ENCODE measurements around the gene PCCB. TPM values are rescaled to one million over a fixed set of nuclear protein-coding genes. Genes with fewer than 3 reads are reported as not detected.
"Not testable (repeated sequence)": the region's sequence is repeated elsewhere in the genome, so short reads cannot be mapped to it uniquely, and the experiment has no call there.

Gene PCCB
- total RNA-seq, 1 donor: 14.9 TPM

DNA sequence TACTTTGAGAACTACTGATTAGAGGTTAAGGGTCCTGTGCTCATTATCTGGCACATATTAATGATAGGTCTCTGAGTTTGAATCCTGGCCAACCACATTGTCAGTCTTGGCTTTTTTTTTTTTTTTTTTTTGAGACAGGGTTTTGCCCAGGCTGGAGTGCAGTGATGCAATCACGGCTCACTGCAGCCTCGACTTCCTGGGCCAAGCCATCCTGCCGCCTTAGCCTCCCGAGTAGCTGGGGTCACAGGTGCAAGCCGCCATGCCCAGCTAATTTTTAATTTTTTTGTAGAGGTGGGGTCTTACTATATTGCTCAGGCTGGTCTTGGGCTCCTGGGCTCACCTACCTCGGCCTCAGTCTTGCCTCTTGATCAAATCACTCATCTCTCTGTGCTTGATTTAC is 547 bp upstream of the PCCB start:
- H3K4me1 ChIP-seq (ENCODE audit: insufficient read depth, low read length): peaks cover 20% of the 10 kb centered on the region
- H3K27me3 ChIP-seq (ENCODE audit: insufficient read depth, low read length): no peaks in the 10 kb centered on the region
- H3K9me3 ChIP-seq (ENCODE audit: low read depth, low read length): no peaks in the 10 kb centered on the region
- H3K4me3 ChIP-seq (ENCODE audit: low read length): peak overlapping the region; percentile 68

DNA sequence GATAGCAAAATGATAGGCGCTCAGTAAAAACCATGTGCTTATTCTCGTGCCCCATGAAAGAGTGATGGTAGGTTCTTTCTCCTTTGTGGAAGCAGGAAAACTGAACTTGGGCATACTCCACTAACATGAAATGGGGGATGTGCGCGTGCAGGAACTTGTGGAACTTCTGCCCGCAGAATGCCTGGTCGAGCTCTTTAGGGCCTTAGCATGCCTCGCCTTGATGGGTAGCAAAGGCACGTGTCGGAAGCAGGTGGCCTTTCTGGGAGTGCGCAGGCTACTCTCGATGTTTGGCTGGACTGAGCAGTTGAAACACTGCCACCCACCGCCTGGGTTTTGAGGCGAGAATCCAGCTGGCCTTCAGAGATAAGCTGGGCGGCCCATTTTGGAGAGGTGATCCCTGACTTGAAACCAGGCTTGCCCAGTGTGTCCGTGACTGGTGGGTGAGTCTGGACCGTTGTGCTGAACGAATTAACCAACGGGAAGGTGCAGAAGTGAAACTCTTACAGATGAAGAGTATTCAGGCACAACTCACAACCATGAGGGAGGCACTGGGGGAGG is 842 bp downstream of the PCCB start:
- Histone ChIP-seq H3K9me3 (ENCODE audit: low read depth, low read length) (no peaks in the 10 kb centered on the region), H3K27me3 (ENCODE audit: insufficient read depth, low read length) (no peaks in the 10 kb centered on the region), H3K4me3 (ENCODE audit: low read length) (peak overlapping the region; percentile 68), H3K4me1 (ENCODE audit: insufficient read depth, low read length) (peaks cover 20% of the 10 kb centered on the region)

DNA sequence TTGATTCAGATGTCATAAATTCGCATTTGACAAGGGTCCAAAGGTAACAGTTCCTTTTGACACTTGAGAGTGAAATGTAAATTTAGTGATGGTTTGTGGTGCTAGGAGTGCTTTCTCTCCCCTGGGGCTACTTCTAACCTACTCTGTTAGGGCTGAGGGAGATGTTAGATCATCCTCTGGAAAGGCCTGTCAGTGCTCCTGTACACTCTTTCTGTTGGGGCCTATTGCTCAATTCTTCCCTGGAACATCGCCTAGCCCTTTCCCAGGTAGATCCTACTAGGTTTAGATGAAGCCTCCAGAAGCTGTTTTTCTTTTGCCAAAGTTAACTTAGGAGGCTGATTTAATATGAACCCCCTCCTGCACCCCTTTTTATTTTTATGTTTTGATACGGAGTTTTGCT is 1.4 kb downstream of the PCCB start:
- peaks cover 20% of the 10 kb centered on the region for H3K4me1 ChIP-seq (ENCODE audit: insufficient read depth, low read length)
- H3K4me3 ChIP-seq (ENCODE audit: low read length): no peak overlapping the region
- H3K9me3 ChIP-seq (ENCODE audit: low read depth, low read length): no peaks in the 10 kb centered on the region
- H3K27me3 ChIP-seq (ENCODE audit: insufficient read depth, low read length): no peaks in the 10 kb centered on the region

DNA sequence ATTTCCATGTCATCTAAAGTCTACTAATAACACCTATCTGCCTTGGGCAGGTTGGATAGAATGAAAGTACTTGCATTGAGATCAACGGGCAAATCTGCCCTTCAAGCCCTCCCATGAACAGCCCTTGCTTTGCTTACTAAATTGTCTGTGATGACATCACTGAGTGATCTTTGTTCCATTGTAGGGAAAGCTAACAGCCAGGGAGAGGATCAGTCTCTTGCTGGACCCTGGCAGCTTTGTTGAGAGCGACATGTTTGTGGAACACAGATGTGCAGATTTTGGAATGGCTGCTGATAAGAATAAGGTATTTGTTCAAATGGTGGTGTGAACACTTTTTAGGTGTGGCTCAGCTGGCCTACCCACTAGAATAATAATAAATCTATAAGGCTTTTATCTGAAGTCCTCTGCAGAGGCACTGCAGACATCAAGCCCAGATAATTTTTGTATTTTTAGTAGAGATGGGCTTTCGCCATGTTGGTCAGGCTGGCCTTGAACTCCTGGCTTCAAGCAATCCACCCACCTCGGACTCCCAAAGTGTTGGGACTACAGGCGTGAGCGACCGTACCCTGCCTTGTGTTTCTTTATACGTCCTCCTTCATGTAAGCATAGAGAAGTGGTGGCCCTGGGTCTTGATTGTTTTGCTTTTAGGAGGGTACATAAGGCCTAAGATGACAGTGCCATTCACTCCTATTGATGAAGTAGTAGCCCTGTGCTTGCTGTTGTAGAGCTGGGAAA is 5.7 kb downstream of the PCCB start:
- H3K4me1 ChIP-seq (ENCODE audit: insufficient read depth, low read length): peaks cover 11% of the 10 kb centered on the region
- no peaks in the 10 kb centered on the region for H3K27me3 ChIP-seq (ENCODE audit: insufficient read depth, low read length)
- no peak overlapping the region for H3K4me3 ChIP-seq (ENCODE audit: low read length)
- no peaks in the 10 kb centered on the region for H3K9me3 ChIP-seq (ENCODE audit: low read depth, low read length)

DNA sequence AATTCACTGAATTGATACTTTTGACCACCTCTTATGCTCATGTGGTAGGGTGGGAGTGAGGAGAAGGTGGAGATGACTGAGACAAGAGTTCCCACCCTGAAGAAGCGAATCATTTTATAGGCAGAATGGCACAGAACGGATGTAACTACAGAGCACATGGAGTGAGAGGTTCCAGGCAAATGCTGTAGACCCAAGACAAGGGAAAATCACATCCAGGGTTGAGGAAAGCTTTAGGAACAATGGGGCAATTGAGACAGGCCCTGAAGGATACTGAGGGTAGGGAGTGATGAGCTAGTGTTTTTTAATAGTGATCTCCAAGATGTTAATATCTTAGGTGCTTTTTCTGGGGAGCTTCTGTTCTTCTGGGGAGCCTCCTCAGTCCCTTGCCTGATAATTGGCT is 8.1 kb downstream of the PCCB start:
- H3K4me3 ChIP-seq (ENCODE audit: low read length): no peak overlapping the region
- H3K27me3 ChIP-seq (ENCODE audit: insufficient read depth, low read length): no peaks in the 10 kb centered on the region
- H3K4me1 ChIP-seq (ENCODE audit: insufficient read depth, low read length): no peaks in the 10 kb centered on the region
- H3K9me3 ChIP-seq (ENCODE audit: low read depth, low read length): no peaks in the 10 kb centered on the region

DNA sequence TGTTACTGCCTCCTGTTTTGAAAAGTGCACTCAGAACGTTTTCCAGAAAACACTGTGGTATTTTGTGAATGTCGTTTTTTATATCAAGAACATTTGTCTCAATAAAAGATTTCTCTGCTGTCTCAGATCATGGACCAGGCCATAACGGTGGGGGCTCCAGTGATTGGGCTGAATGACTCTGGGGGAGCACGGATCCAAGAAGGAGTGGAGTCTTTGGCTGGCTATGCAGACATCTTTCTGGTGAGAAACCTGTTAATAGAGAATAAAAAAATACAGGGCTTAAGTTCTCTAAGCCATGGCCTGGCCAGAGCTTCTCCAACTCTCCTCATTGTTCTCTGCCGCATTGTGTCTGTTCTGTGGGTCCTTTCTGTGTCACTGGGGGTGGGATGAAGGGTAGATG is 11.7 kb downstream of the PCCB start:
- H3K4me3 ChIP-seq (ENCODE audit: low read length): no peak overlapping the region
- no peaks in the 10 kb centered on the region for H3K27me3 ChIP-seq (ENCODE audit: insufficient read depth, low read length)
- no peaks in the 10 kb centered on the region for H3K9me3 ChIP-seq (ENCODE audit: low read depth, low read length)
- H3K4me1 ChIP-seq (ENCODE audit: insufficient read depth, low read length): no peaks in the 10 kb centered on the region

DNA sequence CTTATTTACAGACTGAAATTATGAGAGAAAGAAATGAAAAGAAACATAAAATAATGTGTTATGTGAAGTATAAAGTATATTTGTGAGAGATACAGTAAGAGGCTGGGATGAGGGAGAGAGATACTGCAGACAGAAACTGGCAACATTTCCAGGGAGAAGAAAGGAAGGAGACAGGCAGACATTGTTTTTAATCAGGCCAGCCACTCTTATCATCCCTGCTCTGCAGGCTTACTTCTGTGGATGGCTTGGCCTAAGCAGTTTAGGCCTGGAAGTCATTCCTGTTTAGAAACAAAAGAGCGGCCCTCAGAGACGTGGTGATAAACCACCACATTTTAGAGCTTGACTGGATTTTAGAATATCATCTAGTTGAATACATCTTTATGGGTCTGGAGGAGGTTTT is 12.4 kb downstream of the PCCB start:
- Histone ChIP-seq H3K4me3 (ENCODE audit: low read length) (no peak overlapping the region), H3K27me3 (ENCODE audit: insufficient read depth, low read length) (no peaks in the 10 kb centered on the region), H3K4me1 (ENCODE audit: insufficient read depth, low read length) (no peaks in the 10 kb centered on the region), H3K9me3 (ENCODE audit: low read depth, low read length) (no peaks in the 10 kb centered on the region)

DNA sequence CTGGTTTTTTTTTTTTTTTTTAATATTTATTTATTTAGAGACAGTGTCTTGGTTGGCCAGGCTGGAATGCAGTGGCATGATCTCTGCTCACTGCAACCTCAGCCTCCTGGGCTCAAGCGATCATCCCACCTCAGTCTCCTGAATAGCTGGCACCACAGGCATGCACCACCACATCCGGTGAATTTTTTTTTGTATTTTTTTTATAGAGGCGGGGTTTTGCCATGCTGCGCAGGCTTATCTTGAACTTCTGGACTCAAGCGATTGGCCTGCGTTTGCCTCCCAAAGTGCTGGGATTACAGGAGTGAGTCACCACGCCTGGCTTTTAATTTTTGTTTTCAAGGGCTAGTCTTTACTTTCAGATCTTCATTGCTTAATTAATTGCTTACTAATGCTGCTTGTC is 13.1 kb downstream of the PCCB start:
- H3K4me1 ChIP-seq (ENCODE audit: insufficient read depth, low read length): no peaks in the 10 kb centered on the region
- H3K9me3 ChIP-seq (ENCODE audit: low read depth, low read length): no peaks in the 10 kb centered on the region
- H3K27me3 ChIP-seq (ENCODE audit: insufficient read depth, low read length): no peaks in the 10 kb centered on the region
- no peak overlapping the region for H3K4me3 ChIP-seq (ENCODE audit: low read length)

DNA sequence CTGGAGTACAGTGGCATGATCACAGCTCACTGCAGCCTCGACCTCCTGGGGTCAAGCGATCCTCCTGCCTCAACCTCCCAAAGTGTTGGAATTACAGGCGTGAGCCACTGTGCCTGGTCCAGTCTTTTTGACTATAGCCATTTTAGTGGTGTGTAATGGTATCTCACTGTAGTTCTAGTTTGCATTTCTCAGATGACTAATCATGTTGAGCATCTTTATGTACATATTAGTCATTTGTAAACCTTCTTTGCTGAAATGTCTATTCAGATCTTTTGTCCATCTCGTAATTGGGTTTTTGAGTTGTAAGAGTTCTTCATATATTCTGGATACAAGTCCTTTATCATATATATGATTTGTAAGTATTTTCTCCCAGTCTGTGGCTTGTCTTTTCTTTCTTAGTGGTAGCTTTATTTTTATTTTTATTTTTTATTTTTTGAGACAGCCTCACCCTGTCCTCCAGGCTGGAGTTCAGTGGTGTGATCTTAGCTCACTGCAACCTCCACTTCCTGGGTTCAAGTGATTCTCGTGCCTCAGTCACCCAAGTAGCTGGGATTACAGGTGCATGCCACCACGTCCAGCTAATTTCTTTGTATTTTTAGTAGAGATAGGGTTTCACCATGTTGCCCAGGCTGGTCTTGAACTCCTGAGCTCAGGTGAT is 16.5 kb downstream of the PCCB start:
- not testable (repeated sequence) for H3K4me1 ChIP-seq (ENCODE audit: insufficient read depth, low read length); H3K27me3 ChIP-seq (ENCODE audit: insufficient read depth, low read length); H3K9me3 ChIP-seq (ENCODE audit: low read depth, low read length); H3K4me3 ChIP-seq (ENCODE audit: low read length)

DNA sequence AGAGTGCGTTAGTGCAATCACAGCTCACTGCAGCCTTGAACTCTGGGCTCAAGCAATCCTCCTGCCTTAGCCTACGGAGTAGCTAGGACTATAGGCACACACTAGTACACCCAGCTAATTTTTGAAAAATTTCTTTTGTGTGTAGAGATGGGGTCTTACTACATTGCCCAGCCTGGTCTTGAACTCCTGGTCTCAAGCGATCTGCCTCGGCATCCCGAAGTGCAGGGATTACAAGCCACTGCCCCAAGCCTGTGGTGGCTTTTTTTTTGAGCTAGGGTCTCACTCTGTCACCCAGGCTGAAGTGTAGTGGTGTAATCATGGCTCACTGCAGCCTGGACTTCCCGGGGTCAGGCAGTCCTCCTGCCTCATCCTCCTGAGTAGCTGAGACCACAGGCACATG is 17.1 kb downstream of the PCCB start:
- Histone ChIP-seq H3K9me3 (ENCODE audit: low read depth, low read length) (no peaks in the 10 kb centered on the region), H3K4me3 (ENCODE audit: low read length) (no peak overlapping the region), H3K27me3 (ENCODE audit: insufficient read depth, low read length) (no peaks in the 10 kb centered on the region), H3K4me1 (ENCODE audit: insufficient read depth, low read length) (no peaks in the 10 kb centered on the region)

GRCh38 chr3:136270179-136270578 is 20.0 kb downstream of the PCCB start:
- Histone ChIP-seq H3K4me1 (ENCODE audit: insufficient read depth, low read length) (no peaks in the 10 kb centered on the region), H3K4me3 (ENCODE audit: low read length) (no peak overlapping the region), H3K27me3 (ENCODE audit: insufficient read depth, low read length) (no peaks in the 10 kb centered on the region), H3K9me3 (ENCODE audit: low read depth, low read length) (no peaks in the 10 kb centered on the region)

DNA sequence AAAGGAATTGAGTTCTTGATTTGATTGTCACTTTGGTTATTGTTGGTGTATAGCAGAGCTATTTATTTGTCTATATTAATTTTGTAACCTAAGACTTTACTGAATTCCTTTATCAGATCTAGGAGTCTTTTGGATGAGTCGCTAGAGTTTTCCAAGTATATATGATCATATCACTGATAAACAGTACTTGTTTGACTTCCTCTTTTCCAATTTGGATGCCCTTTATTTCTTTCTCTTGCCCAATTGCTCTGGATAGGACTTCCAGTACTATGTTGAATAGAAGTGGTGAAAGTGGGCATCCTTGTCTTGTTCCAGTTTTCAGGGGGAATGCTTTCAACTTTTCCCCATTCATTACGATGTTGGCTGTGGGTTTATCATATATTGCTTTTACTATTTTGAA is 21.5 kb downstream of the PCCB start:
- not testable (repeated sequence) for H3K9me3 ChIP-seq (ENCODE audit: low read depth, low read length); H3K4me3 ChIP-seq (ENCODE audit: low read length); H3K4me1 ChIP-seq (ENCODE audit: insufficient read depth, low read length); H3K27me3 ChIP-seq (ENCODE audit: insufficient read depth, low read length)

- Histone ChIP-seq H3K9me3 (ENCODE audit: low read depth, low read length) (peaks cover 10% of the 10 kb centered on the region), H3K4me3 (ENCODE audit: low read length) (no peak overlapping the region), H3K27me3 (ENCODE audit: insufficient read depth, low read length) (no peaks in the 10 kb centered on the region), H3K4me1 (ENCODE audit: insufficient read depth, low read length) (no peaks in the 10 kb centered on the region)
These were observed 26.1 kb downstream of the PCCB start for GRCh38 chr3:136276049-136276755.

DNA sequence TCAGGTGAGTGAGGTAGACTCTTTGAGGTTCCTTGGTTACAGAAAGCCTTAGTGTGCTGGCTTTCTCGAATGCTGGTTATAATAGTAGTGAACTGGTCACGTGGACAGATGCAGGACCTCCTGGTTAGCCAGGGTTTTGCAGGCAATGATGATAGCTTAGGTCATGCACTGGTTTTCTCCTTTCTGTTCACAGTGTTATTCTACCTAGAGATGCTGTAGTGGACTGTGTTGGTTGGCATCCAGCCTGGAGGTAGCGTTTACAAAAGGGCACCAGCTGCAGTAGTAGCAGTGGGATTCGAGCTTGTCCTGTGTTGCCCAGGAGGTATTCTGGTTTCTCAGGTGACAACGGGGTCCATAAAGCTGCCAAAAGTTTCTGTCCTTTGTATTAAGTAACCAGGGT is 27.0 kb downstream of the PCCB start:
- no peak overlapping the region for H3K4me3 ChIP-seq (ENCODE audit: low read length)
- H3K4me1 ChIP-seq (ENCODE audit: insufficient read depth, low read length): no peaks in the 10 kb centered on the region
- H3K9me3 ChIP-seq (ENCODE audit: low read depth, low read length): peaks cover 14% of the 10 kb centered on the region
- no peaks in the 10 kb centered on the region for H3K27me3 ChIP-seq (ENCODE audit: insufficient read depth, low read length)

DNA sequence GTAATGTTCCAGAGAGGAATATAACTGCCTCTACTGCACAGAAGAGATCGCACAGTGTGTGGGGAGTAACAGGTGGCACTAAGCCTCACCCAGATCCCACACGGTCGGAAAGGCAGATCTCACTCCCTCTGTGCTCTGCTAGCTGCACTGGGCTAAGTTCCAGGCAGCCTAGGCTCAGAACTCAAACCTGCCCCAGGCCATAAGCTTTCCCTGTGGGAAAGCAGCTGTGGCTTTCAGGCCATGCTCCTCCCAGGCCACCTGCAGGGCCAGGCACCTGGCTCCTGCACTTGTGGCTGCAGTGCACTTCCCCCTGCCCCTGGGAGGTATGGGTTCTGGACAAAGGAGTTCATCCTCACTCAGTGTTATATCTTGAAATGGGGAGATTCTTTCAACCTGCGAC is 27.5 kb downstream of the PCCB start:
- Histone ChIP-seq H3K9me3 (ENCODE audit: low read depth, low read length) (peaks cover 14% of the 10 kb centered on the region), H3K27me3 (ENCODE audit: insufficient read depth, low read length) (no peaks in the 10 kb centered on the region), H3K4me3 (ENCODE audit: low read length) (no peak overlapping the region), H3K4me1 (ENCODE audit: insufficient read depth, low read length) (no peaks in the 10 kb centered on the region)

All from mononuclear cell (primary cell).